ENCODE results near the gene WRAP53. TPM values are rescaled to one million over a fixed set of nuclear protein-coding genes. Genes with fewer than 3 reads are reported as not detected.

The WRAP53 gene
- total and polyA plus RNA-seq, 2 of the 13 experiments (the other 11 are each of a cell fraction or from before 2014, with no cell fraction given): 7.0 to 19.5 TPM

DNA sequence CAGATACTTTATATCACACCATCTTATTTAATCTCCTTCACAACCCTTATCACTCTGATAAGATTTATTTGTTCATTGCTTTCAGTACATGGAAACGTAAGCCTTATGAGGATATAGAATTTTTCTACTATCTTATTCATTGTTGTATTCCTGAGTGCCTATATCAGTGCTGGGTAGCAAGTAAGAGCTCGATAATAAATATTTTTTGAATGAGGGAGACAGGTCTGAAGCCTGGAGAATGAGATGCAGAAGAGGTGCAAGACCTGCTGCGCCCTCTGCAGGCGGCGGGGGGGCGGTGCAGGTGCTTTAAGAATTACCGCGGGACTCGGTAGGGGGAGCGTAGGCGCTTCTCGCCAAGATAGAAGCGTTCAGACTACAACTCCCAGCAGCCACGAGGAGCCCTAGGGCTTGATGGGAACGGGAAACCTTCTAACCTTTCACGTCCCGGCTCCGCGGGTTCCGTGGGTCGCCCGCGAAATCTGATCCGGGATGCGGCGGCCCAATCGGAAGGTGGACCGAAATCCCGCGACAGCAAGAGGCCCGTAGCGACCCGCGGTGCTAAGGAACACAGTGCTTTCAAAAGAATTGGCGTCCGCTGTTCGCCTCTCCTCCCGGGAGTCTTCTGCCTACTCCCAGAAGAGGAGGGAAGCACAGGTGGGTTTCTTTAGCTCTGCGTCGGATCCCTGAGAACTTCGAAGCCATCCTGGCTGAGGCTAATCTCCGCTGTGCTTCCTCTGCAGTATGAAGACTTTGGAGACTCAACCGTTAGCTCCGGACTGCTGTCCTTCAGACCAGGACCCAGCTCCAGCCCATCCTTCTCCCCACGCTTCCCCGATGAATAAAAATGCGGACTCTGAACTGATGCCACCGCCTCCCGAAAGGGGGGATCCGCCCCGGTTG lies at the start of gene WRAP53 (continued):
- TF ChIP-seq, protein P1, sequence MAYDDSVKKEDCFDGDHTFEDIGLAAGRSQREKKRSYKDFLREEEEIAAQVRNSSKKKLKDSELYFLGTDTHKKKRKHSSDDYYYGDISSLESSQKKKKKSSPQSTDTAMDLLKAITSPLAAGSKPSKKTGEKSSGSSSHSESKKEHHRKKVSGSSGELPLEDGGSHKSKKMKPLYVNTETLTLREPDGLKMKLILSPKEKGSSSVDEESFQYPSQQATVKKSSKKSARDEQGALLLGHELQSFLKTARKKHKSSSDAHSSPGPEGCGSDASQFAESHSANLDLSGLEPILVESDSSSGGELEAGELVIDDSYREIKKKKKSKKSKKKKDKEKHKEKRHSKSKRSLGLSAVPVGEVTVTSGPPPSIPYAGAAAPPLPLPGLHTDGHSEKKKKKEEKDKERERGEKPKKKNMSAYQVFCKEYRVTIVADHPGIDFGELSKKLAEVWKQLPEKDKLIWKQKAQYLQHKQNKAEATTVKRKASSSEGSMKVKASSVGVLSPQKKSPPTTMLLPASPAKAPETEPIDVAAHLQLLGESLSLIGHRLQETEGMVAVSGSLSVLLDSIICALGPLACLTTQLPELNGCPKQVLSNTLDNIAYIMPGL (CRISPR knock-in tag; IDR thresholded peaks at IDR 0.05; ENCODE audit: borderline replicate concordance in 1 of 2, low read depth in 1 of 2): peak in 1 of 2 experiments; percentile 64; a peak in 3 of 4 replicates
- TF ChIP-seq RCOR2 (CRISPR knock-in tag; IDR thresholded peaks at IDR 0.05) (no peak), GFI1 (CRISPR knock-in tag; IDR thresholded peaks at IDR 0.05; ENCODE audit: borderline replicate concordance) (no peak), ZNF24 (IDR thresholded peaks at IDR 0.05) (no peak), RFX5 (IDR thresholded peaks at IDR 0.05; ENCODE audit: low read depth, low read length) (no peak), STAG1 (CRISPR knock-in tag; IDR thresholded peaks at IDR 0.05) (peak; percentile 79), ZNF788 (CRISPR knock-in tag; IDR thresholded peaks at IDR 0.05; ENCODE audit: borderline replicate concordance) (peak; percentile 22; the same call in 1 of the 2 replicates), PHF21A (CRISPR knock-in tag; IDR thresholded peaks at IDR 0.05) (peak; percentile 76; the same call in 1 of the 2 replicates), TEAD2 (CRISPR knock-in tag; IDR thresholded peaks at IDR 0.05) (no peak), FOXA1 (IDR thresholded peaks at IDR 0.05) (no peak), FOXA1 (CRISPR knock-in tag; IDR thresholded peaks at IDR 0.05) (peak; percentile 4; the same call in 1 of the 2 replicates), TSC22D2 (CRISPR knock-in tag; IDR thresholded peaks at IDR 0.05; ENCODE audit: borderline replicate concordance) (no peak), ZNF224 (CRISPR knock-in tag; IDR thresholded peaks at IDR 0.05) (no peak), ZNF350 (CRISPR knock-in tag; IDR thresholded peaks at IDR 0.05; ENCODE audit: borderline replicate concordance, low read depth) (peak; percentile 53; the same call in 1 of the 2 replicates), ZNF737 (CRISPR knock-in tag; IDR thresholded peaks at IDR 0.05; ENCODE audit: borderline replicate concordance) (no peak)
- TF ChIP-seq, protein P2, sequence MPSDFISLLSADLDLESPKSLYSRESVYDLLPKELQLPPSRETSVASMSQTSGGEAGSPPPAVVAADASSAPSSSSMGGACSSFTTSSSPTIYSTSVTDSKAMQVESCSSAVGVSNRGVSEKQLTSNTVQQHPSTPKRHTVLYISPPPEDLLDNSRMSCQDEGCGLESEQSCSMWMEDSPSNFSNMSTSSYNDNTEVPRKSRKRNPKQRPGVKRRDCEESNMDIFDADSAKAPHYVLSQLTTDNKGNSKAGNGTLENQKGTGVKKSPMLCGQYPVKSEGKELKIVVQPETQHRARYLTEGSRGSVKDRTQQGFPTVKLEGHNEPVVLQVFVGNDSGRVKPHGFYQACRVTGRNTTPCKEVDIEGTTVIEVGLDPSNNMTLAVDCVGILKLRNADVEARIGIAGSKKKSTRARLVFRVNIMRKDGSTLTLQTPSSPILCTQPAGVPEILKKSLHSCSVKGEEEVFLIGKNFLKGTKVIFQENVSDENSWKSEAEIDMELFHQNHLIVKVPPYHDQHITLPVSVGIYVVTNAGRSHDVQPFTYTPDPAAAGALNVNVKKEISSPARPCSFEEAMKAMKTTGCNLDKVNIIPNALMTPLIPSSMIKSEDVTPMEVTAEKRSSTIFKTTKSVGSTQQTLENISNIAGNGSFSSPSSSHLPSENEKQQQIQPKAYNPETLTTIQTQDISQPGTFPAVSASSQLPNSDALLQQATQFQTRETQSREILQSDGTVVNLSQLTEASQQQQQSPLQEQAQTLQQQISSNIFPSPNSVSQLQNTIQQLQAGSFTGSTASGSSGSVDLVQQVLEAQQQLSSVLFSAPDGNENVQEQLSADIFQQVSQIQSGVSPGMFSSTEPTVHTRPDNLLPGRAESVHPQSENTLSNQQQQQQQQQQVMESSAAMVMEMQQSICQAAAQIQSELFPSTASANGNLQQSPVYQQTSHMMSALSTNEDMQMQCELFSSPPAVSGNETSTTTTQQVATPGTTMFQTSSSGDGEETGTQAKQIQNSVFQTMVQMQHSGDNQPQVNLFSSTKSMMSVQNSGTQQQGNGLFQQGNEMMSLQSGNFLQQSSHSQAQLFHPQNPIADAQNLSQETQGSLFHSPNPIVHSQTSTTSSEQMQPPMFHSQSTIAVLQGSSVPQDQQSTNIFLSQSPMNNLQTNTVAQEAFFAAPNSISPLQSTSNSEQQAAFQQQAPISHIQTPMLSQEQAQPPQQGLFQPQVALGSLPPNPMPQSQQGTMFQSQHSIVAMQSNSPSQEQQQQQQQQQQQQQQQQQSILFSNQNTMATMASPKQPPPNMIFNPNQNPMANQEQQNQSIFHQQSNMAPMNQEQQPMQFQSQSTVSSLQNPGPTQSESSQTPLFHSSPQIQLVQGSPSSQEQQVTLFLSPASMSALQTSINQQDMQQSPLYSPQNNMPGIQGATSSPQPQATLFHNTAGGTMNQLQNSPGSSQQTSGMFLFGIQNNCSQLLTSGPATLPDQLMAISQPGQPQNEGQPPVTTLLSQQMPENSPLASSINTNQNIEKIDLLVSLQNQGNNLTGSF (CRISPR knock-in tag; IDR thresholded peaks at IDR 0.05): no peak
- TF ChIP-seq, protein P3, sequence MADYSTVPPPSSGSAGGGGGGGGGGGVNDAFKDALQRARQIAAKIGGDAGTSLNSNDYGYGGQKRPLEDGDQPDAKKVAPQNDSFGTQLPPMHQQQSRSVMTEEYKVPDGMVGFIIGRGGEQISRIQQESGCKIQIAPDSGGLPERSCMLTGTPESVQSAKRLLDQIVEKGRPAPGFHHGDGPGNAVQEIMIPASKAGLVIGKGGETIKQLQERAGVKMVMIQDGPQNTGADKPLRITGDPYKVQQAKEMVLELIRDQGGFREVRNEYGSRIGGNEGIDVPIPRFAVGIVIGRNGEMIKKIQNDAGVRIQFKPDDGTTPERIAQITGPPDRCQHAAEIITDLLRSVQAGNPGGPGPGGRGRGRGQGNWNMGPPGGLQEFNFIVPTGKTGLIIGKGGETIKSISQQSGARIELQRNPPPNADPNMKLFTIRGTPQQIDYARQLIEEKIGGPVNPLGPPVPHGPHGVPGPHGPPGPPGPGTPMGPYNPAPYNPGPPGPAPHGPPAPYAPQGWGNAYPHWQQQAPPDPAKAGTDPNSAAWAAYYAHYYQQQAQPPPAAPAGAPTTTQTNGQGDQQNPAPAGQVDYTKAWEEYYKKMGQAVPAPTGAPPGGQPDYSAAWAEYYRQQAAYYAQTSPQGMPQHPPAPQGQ (CRISPR knock-in tag; IDR thresholded peaks at IDR 0.05; ENCODE audit: borderline replicate concordance): no peak
- TF ChIP-seq, protein P4, sequence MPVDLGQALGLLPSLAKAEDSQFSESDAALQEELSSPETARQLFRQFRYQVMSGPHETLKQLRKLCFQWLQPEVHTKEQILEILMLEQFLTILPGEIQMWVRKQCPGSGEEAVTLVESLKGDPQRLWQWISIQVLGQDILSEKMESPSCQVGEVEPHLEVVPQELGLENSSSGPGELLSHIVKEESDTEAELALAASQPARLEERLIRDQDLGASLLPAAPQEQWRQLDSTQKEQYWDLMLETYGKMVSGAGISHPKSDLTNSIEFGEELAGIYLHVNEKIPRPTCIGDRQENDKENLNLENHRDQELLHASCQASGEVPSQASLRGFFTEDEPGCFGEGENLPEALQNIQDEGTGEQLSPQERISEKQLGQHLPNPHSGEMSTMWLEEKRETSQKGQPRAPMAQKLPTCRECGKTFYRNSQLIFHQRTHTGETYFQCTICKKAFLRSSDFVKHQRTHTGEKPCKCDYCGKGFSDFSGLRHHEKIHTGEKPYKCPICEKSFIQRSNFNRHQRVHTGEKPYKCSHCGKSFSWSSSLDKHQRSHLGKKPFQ (CRISPR knock-in tag; IDR thresholded peaks at IDR 0.05; ENCODE audit: insufficient replicate concordance): no peak
